KMS-11 (cell line): ENCODE data around the gene TAT.
A peak's percentile ranks its signal among the peaks of the same experiment; 100 is the strongest.

ENCODE experiments used
- H2AFZ ChIP-seq: fragments of 200-600 bp; sonication (generic); 2 replicates; pipeline ENCODE4 v1.6.1; 2016; ENCODE audit warnings: antibody characterized with exemption, mixed run types, low read depth
- H3K27ac ChIP-seq: fragments of 200-600 bp; sonication (generic); 2 replicates; pipeline ENCODE4 v1.6.1; 2016; ENCODE audit warnings: mild to moderate bottlenecking, mixed run types
- H3K27me3 ChIP-seq: fragments of 200-600 bp; sonication (generic); 2 replicates; pipeline ENCODE4 v1.6.1; 2017; ENCODE audit warnings: mild to moderate bottlenecking, low read depth, mixed run types, moderate library complexity; ENCODE audit not compliant: insufficient read depth
- H3K36me3 ChIP-seq: fragments of 200-600 bp; sonication (generic); 2 replicates; pipeline ENCODE4 v1.6.1; 2017; ENCODE audit warnings: mild to moderate bottlenecking, mixed run types; ENCODE audit not compliant: insufficient read depth
- H3K4me1 ChIP-seq: fragments of 200-600 bp; sonication (generic); 2 replicates; pipeline ENCODE4 v1.6.1; 2016; ENCODE audit warnings: mild to moderate bottlenecking, low read depth, mixed run types; ENCODE audit not compliant: poor library complexity, severe bottlenecking
- H3K4me2 ChIP-seq: fragments of 200-600 bp; sonication (generic); 2 replicates; pipeline ENCODE4 v1.7.0; 2016; ENCODE audit warnings: mild to moderate bottlenecking, mixed run types
- H3K4me3 ChIP-seq: fragments of 200-600 bp; sonication (generic); IDR thresholded peaks from 2 replicates; pipeline ENCODE4 v1.6.1; 2017; ENCODE audit warnings: low read depth, low read length, mixed read lengths; ENCODE audit not compliant: insufficient read depth
- H3K79me2 ChIP-seq: fragments of 200-600 bp; sonication (generic); 2 replicates; pipeline ENCODE4 v1.6.1; 2016; ENCODE audit warnings: low read depth, mixed run types; ENCODE audit not compliant: insufficient read depth
- H3K9ac ChIP-seq: fragments of 200-600 bp; sonication (generic); 2 replicates; pipeline ENCODE4 v1.6.1; 2016; ENCODE audit warnings: mild to moderate bottlenecking, mixed run types
- H4K20me1 ChIP-seq: fragments of 200-600 bp; sonication (generic); 2 replicates; pipeline ENCODE4 v1.6.1; 2016; ENCODE audit warnings: mild to moderate bottlenecking, mixed run types; ENCODE audit not compliant: insufficient read depth
- TF ChIP-seq, protein P1 (sequence below): fragments of 200-600 bp; sonication (generic); conservative IDR thresholded peaks from 2 replicates; pipeline ENCODE4 v1.6.1; 2017; ENCODE audit warnings: low read depth, mild to moderate bottlenecking, antibody characterized with exemption, low read length, moderate library complexity, mixed read lengths

The TAT gene

GRCh38 chr16:71576971-71577370, at the start of gene TAT:
TSS of gene TAT (minus strand) at chr16:71577092. CDS start at chr16:71576415, 677 bp downstream.
- Histone ChIP-seq H3K27me3 (no peaks in the 10 kb centered on the region), H3K27ac (no peak within 1 kb of the TSS), H3K4me3 (no peak within 1 kb of the TSS), H3K4me1 (no peaks in the 10 kb centered on the region), H2AFZ (no peak within 1 kb of the TSS), H3K4me2 (no peak within 1 kb of the TSS), H3K9ac (no peak within 1 kb of the TSS), H3K36me3 (no peaks in the 10 kb centered on the region), H4K20me1 (no peaks in the 10 kb centered on the region), H3K79me2 (no peaks in the 10 kb centered on the region)
- TF ChIP-seq, protein P1, sequence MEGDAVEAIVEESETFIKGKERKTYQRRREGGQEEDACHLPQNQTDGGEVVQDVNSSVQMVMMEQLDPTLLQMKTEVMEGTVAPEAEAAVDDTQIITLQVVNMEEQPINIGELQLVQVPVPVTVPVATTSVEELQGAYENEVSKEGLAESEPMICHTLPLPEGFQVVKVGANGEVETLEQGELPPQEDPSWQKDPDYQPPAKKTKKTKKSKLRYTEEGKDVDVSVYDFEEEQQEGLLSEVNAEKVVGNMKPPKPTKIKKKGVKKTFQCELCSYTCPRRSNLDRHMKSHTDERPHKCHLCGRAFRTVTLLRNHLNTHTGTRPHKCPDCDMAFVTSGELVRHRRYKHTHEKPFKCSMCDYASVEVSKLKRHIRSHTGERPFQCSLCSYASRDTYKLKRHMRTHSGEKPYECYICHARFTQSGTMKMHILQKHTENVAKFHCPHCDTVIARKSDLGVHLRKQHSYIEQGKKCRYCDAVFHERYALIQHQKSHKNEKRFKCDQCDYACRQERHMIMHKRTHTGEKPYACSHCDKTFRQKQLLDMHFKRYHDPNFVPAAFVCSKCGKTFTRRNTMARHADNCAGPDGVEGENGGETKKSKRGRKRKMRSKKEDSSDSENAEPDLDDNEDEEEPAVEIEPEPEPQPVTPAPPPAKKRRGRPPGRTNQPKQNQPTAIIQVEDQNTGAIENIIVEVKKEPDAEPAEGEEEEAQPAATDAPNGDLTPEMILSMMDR = no peak

- H2AFZ ChIP-seq = peak within 1 kb of the TSS; percentile 87
- no peaks in the 10 kb centered on the region for H3K79me2 ChIP-seq
- H3K4me2 ChIP-seq = peak within 1 kb of the TSS; percentile 40
- no peaks in the 10 kb centered on the region for H3K36me3 ChIP-seq
- H3K27me3 ChIP-seq = no peaks in the 10 kb centered on the region
- no peak within 1 kb of the TSS for H3K9ac ChIP-seq
- H4K20me1 ChIP-seq = no peaks in the 10 kb centered on the region
- H3K4me3 ChIP-seq = no peak within 1 kb of the TSS
- peaks cover 13% of the 10 kb centered on the region for H3K4me1 ChIP-seq
- H3K27ac ChIP-seq = no peak within 1 kb of the TSS
- TF ChIP-seq, protein P1 = no peak
Measured at GRCh38 chr16:71626018-71626857, 49.3 kb upstream of the TAT start, which contains the start of gene MARVELD3. TSS of gene MARVELD3 (plus strand) at chr16:71626184. CDS start at chr16:71626230, 46 bp downstream.

- Histone ChIP-seq H3K27me3 (no peaks in the 10 kb centered on the region), H2AFZ (peak overlapping the region; percentile 87; the same call in 1 of the 2 replicates), H3K9ac (no peak overlapping the region), H3K36me3 (no peaks in the 10 kb centered on the region), H3K27ac (no peak overlapping the region), H3K4me3 (no peak overlapping the region), H3K79me2 (no peaks in the 10 kb centered on the region), H3K4me1 (peaks cover 13% of the 10 kb centered on the region), H3K4me2 (no peak overlapping the region), H4K20me1 (no peaks in the 10 kb centered on the region)
- TF ChIP-seq, protein P1 = no peak
Measured at GRCh38 chr16:71625113-71625850, 48.4 kb upstream of the TAT start.

DNA sequence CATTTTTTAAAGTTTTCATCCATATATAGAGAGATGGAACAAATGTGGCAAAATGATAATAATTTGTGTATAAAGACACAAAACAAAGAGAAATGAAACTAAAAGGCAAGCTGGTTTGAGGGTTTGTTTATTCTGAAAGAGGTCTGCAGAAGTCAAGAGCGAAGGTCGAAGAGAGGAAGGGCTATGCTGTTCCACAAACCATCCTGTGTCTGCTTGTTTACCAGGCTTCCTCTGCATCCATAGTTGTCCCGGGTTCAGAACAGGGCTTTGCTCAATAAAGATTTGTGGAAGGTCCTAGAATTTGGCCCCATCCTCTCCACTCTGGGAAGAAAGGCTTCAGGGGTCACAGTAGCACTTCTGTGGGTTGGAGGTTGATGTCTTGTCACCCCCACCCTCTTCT, 46.7 kb upstream of the TAT start:
- Histone ChIP-seq H3K36me3 (no peaks in the 10 kb centered on the region), H3K79me2 (no peaks in the 10 kb centered on the region), H3K4me2 (no peak overlapping the region), H4K20me1 (no peaks in the 10 kb centered on the region), H3K27ac (no peak overlapping the region), H3K9ac (no peak overlapping the region), H3K27me3 (no peaks in the 10 kb centered on the region), H3K4me1 (peaks cover 13% of the 10 kb centered on the region), H3K4me3 (no peak overlapping the region), H2AFZ (no peak overlapping the region)
- TF ChIP-seq, protein P1 = no peak
